ENCODE measurements around the gene MIF. TPM values are rescaled to one million over a fixed set of nuclear protein-coding genes. Genes with fewer than 3 reads are reported as not detected.
"Not testable (repeated sequence)": the region's sequence is repeated elsewhere in the genome, so short reads cannot be mapped to it uniquely, and the experiment has no call there.

The MIF gene
- total RNA-seq, 4 donors from 2014 or later, result 261 to 363 (median 313) TPM

GRCh38 chr22:23922921-23923320 lies 28.7 kb downstream of the MIF start:
- peaks cover 18% of the 10 kb centered on the region for H3K36me3 ChIP-seq
- 65% methylated on average over 2 of the region's 2 CpGs for WGBS
- no peaks in the 10 kb centered on the region for H3K27me3 ChIP-seq
- TF ChIP-seq POLR2AphosphoS5 (IDR thresholded peaks at IDR 0.05), result no peak
- TF ChIP-seq, protein P1, sequence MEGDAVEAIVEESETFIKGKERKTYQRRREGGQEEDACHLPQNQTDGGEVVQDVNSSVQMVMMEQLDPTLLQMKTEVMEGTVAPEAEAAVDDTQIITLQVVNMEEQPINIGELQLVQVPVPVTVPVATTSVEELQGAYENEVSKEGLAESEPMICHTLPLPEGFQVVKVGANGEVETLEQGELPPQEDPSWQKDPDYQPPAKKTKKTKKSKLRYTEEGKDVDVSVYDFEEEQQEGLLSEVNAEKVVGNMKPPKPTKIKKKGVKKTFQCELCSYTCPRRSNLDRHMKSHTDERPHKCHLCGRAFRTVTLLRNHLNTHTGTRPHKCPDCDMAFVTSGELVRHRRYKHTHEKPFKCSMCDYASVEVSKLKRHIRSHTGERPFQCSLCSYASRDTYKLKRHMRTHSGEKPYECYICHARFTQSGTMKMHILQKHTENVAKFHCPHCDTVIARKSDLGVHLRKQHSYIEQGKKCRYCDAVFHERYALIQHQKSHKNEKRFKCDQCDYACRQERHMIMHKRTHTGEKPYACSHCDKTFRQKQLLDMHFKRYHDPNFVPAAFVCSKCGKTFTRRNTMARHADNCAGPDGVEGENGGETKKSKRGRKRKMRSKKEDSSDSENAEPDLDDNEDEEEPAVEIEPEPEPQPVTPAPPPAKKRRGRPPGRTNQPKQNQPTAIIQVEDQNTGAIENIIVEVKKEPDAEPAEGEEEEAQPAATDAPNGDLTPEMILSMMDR (IDR thresholded peaks at IDR 0.05), result no peak
- TF ChIP-seq EP300 (IDR thresholded peaks at IDR 0.05), result no peak
- TF ChIP-seq POLR2A (IDR thresholded peaks at IDR 0.05), result no peak
- no peak for DNase-seq (ENCODE audit: low spot score in 2 of 2)
- no peak overlapping the region for H3K27ac ChIP-seq
- H3K4me1 ChIP-seq, result peaks cover 2% of the 10 kb centered on the region
- H3K4me3 ChIP-seq, result no peak overlapping the region
- H3K9me3 ChIP-seq, result no peaks in the 10 kb centered on the region

DNA sequence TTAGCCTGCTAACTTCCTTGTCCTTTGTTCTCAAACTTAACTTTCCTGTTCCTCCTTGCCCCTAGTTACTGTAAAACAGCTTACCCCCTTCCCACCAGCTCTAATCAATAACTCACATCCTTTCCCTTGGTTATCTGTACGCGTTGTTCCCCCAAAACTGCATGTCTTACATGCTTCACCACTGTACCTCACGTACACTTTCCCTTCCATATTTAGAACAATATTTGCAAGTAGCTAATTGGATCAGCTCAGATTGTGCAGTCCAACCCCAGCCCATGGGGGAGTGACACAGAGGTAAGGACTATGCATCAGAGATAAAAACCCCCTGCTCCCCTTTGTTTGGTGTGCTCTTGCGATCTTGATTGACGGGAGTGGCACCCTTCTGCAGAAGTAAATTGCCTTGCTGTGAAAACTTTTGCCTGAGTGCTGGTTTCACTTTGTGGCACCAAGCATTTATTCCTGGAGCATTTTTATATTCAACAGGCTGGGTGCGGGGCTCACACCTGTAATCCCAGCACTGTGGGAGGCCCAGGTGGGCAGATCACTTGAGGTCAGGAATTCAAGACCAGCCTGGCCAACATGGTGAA lies 30.9 kb downstream of the MIF start:
- Histone ChIP-seq H3K27me3 (no peaks in the 10 kb centered on the region), H3K4me3 (no peak overlapping the region), H3K9me3 (no peaks in the 10 kb centered on the region), H3K4me1 (peaks cover 18% of the 10 kb centered on the region), H3K36me3 (peaks cover 18% of the 10 kb centered on the region), H3K27ac (no peak overlapping the region)
- TF ChIP-seq EP300 (IDR thresholded peaks at IDR 0.05) (no peak), POLR2A (IDR thresholded peaks at IDR 0.05) (no peak), POLR2AphosphoS5 (IDR thresholded peaks at IDR 0.05) (no peak)
- TF ChIP-seq, protein P1 (IDR thresholded peaks at IDR 0.05), result no peak
- DNase-seq (ENCODE audit: low spot score in 2 of 2), result no peak
- 94% methylated on average over 6 of the region's 6 CpGs for WGBS

DNA sequence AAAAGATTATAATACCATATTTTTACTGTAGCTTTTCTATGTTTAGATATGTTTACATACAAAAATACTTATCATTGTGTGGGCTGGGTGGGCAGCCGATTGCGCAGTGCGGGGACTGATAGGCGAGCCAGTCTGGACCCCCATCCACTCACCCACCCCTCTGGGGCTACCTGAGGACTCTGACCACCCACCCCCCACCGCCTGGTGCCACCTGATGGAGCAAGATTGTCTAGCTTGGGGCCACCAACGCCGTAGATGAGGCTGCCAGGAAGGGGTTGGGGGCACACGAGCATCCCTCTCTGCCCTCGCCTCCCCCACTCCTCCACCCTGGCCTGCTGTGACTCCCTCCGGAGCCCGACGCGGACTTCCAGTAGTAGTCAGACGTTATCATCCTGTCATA lies 32.4 kb downstream of the MIF start:
- no peak for TF ChIP-seq EP300 (IDR thresholded peaks at IDR 0.05)
- no peak for TF ChIP-seq POLR2AphosphoS5 (IDR thresholded peaks at IDR 0.05)
- TF ChIP-seq, protein P1 (IDR thresholded peaks at IDR 0.05), result no peak
- TF ChIP-seq POLR2A (IDR thresholded peaks at IDR 0.05), result no peak
- no peaks in the 10 kb centered on the region for H3K27me3 ChIP-seq
- H3K36me3 ChIP-seq, result peaks cover 18% of the 10 kb centered on the region
- no peak overlapping the region for H3K4me3 ChIP-seq
- 86% methylated on average over 13 of the region's 14 CpGs for WGBS
- no peaks in the 10 kb centered on the region for H3K9me3 ChIP-seq
- H3K4me1 ChIP-seq, result peaks cover 18% of the 10 kb centered on the region
- no peak overlapping the region for H3K27ac ChIP-seq
- no peak for DNase-seq (ENCODE audit: low spot score in 2 of 2)

DNA sequence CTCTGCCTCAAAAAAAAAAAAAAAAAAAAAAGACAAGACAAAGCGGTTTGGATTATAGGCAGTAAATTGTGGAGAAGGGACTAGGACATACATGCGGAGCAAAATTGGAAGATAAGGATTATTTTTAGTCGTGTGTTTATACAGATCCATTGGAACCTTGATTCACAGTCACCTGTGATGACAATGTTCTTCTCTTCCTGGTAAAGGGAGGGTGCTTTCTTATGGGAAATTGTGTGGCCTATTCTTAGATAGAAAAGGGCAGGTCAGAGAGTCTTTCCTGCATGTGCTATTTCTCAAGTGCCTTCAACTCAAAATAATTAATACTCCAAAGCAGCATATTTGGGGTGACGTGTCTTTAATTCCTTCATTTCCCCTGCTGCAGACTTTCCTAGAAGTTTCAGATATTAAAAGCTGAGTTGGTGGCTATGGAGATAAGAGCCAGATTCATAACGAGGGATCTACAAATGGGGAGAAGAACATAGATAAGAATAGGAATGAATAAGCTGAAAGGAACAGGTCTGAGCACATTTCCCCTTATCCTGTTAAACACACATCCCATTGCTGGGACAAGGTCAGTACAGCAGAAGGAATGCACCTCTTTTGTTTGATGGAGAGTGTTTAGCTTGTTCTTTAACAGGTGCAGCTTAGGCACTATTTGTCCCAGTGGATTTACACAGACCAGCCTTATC lies 44.3 kb downstream of the MIF start:
- no peaks in the 10 kb centered on the region for H3K36me3 ChIP-seq
- no peak for TF ChIP-seq POLR2A (IDR thresholded peaks at IDR 0.05)
- TF ChIP-seq, protein P1 (IDR thresholded peaks at IDR 0.05), result no peak
- H3K4me1 ChIP-seq, result no peaks in the 10 kb centered on the region
- no peaks in the 10 kb centered on the region for H3K9me3 ChIP-seq
- 73% methylated on average over 5 of the region's 5 CpGs for WGBS
- no peak for DNase-seq (ENCODE audit: low spot score in 2 of 2)
- no peaks in the 10 kb centered on the region for H3K27me3 ChIP-seq
- no peak overlapping the region for H3K27ac ChIP-seq
- no peak overlapping the region for H3K4me3 ChIP-seq

GRCh38 chr22:23939017-23939357 lies 44.8 kb downstream of the MIF start:
- Histone ChIP-seq H3K27ac (no peak overlapping the region), H3K36me3 (no peaks in the 10 kb centered on the region), H3K4me1 (no peaks in the 10 kb centered on the region), H3K9me3 (no peaks in the 10 kb centered on the region), H3K27me3 (no peaks in the 10 kb centered on the region), H3K4me3 (no peak overlapping the region)
- TF ChIP-seq EP300 (IDR thresholded peaks at IDR 0.05), result no peak
- TF ChIP-seq POLR2AphosphoS5 (IDR thresholded peaks at IDR 0.05), result no peak
- TF ChIP-seq, protein P1 (IDR thresholded peaks at IDR 0.05), result no peak
- no peak for TF ChIP-seq POLR2A (IDR thresholded peaks at IDR 0.05)
- 73% methylated on average over 3 of the region's 3 CpGs for WGBS
- DNase-seq (ENCODE audit: low spot score in 2 of 2), result no peak

DNA sequence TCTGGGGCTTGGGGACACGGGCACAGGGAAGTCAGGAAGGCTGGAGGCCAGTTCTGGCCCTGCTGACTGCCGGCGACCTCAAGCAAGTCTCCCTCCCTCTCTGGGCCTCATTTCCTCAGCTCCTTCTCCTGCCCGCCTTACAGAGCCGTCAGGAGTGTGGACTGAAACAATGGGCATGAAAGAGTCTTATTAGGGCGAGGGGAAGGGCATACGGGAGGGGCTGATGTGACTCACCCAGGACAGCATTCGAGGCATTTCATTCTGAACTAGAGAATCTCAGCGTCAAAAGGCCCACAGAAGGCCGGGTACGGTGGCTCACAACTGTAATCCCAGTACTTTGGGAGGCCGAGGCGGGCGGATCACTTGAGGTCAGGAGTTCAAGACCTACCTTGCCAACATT lies 46.0 kb downstream of the MIF start:
- not testable (repeated sequence) for H3K36me3 ChIP-seq; H3K27me3 ChIP-seq; H3K27ac ChIP-seq; DNase-seq (ENCODE audit: low spot score in 2 of 2); H3K9me3 ChIP-seq; H3K4me1 ChIP-seq; H3K4me3 ChIP-seq
- no CpG with 5 or more reads among the region's 14 CpGs for WGBS

All from suprapubic skin (tissue), 4 donors.